Sigmoid colon (tissue), 4 donors: Measurements from ENCODE around the gene DCLRE1C.

Source experiments
- CTCF ChIP-seq, 4 experiments: fragments of 450-650 bp in 3 of 4; fragments of 200-600 bp in 1 of 4; IDR thresholded peaks; one replicate each; pipeline ENCODE4 v1.5.1; 2016 to 2019; ENCODE audit warnings: antibody characterized with exemption in 4 of 4, mild to moderate bottlenecking in 3 of 4, moderate library complexity in 2 of 4
- POLR2A ChIP-seq, 2 donors: fragments of 450-650 bp; IDR thresholded peaks; one replicate each; pipeline ENCODE4 v1.6.1; 2016; ENCODE audit warnings: antibody characterized with exemption in 2 of 2, mild to moderate bottlenecking in 2 of 2, moderate library complexity in 2 of 2
- POLR2AphosphoS5 ChIP-seq, 4 donors: sonication (generic); formaldehyde crosslinking; IDR thresholded peaks; one replicate each; pipeline ENCODE4 v1.6.1; 2017; ENCODE audit warnings: antibody characterized with exemption in 4 of 4

GRCh38 chr10:14880229-14880628 lies 73.7 kb downstream of the DCLRE1C start:
- no peak for TF ChIP-seq CTCF (IDR thresholded peaks at IDR 0.05)
- TF ChIP-seq POLR2A (IDR thresholded peaks at IDR 0.05) = no peak
- TF ChIP-seq POLR2AphosphoS5 (IDR thresholded peaks at IDR 0.05) = no peak
